PFSK-1 (cell line): ENCODE results near the gene TMEM158.

Experiments used
- POLR2AphosphoS5 ChIP-seq: IDR thresholded peaks from 2 replicates; pipeline ENCODE4 v1.6.1; 2012; ENCODE audit warnings: low read depth, mild to moderate bottlenecking, control low read depth, low read length, moderate library complexity
- SIN3A ChIP-seq: IDR thresholded peaks from 2 replicates; pipeline ENCODE4 v1.6.1; 2012; ENCODE audit warnings: mild to moderate bottlenecking, low read length, moderate library complexity, borderline replicate concordance; ENCODE audit not compliant: insufficient read depth
- TF ChIP-seq, protein P1 (sequence below), 2 experiments: IDR thresholded peaks; 2 replicates each; pipeline versions ENCODE4 v1.6.1 to v1.8.0; 2011 to 2012; ENCODE audit warnings: low read depth in 2 of 2, low read length in 2 of 2, control low read depth in 1 of 2, inconsistent platforms in 1 of 2, mild to moderate bottlenecking in 1 of 2, moderate library complexity in 1 of 2; ENCODE audit not compliant: insufficient read depth in 1 of 2

DNA sequence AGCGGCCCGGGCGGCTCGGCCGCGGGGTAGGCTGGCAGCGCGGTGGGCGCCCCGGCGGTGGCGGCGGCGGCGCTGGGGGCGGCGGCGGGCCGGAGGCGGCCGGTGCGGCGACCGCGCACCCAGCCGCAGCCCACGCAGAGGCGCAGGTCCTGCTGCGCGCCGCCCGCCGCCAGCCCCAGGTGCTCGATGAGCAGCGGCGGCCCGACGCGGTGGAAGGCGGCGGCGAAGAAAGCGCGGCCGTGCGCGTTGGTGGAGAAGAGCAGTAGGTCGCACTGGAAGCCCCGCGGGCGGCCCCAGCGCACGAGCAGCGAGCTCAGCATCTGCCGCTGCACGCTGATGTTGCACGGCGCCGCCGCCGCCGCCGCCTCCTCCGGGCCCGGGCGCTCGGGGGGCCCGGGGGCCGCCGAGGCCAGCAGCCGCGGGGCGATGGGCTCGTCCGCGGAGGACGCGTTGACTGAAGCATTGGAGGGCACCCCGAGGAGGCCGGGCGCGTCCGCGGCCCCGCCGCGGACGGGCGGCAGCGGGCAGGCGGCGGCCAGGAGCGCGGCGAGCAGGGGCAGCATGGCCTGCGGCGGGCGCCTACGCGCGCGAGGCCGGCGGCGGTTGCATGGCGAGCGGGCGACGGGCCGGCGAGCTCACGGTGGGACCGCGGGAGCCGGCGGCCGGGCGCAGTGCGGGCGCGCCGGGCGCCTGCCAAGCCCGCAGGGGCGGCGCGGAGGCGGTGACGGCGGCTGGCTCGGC is 452 bp downstream of the TMEM158 start:
- no peak for TF ChIP-seq POLR2AphosphoS5
- TF ChIP-seq, protein P1, sequence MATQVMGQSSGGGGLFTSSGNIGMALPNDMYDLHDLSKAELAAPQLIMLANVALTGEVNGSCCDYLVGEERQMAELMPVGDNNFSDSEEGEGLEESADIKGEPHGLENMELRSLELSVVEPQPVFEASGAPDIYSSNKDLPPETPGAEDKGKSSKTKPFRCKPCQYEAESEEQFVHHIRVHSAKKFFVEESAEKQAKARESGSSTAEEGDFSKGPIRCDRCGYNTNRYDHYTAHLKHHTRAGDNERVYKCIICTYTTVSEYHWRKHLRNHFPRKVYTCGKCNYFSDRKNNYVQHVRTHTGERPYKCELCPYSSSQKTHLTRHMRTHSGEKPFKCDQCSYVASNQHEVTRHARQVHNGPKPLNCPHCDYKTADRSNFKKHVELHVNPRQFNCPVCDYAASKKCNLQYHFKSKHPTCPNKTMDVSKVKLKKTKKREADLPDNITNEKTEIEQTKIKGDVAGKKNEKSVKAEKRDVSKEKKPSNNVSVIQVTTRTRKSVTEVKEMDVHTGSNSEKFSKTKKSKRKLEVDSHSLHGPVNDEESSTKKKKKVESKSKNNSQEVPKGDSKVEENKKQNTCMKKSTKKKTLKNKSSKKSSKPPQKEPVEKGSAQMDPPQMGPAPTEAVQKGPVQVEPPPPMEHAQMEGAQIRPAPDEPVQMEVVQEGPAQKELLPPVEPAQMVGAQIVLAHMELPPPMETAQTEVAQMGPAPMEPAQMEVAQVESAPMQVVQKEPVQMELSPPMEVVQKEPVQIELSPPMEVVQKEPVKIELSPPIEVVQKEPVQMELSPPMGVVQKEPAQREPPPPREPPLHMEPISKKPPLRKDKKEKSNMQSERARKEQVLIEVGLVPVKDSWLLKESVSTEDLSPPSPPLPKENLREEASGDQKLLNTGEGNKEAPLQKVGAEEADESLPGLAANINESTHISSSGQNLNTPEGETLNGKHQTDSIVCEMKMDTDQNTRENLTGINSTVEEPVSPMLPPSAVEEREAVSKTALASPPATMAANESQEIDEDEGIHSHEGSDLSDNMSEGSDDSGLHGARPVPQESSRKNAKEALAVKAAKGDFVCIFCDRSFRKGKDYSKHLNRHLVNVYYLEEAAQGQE (IDR thresholded peaks at IDR 0.05; ENCODE audit: insufficient read depth in 1 of 2, low read depth in 2 of 2, low read length in 2 of 2) = no peak
- TF ChIP-seq SIN3A = no peak
